HepG2 (cell line): ENCODE measurements around the gene SLC6A12. TPM values are rescaled to one million over a fixed set of nuclear protein-coding genes. Genes with fewer than 3 reads are reported as not detected.

ENCODE experiments used
- ATF1 ChIP-seq: IDR thresholded peaks from 2 replicates; pipeline ENCODE4 v1.6.1; 2016; ENCODE audit warnings: mild to moderate bottlenecking, control low read depth
- CEBPG ChIP-seq: IDR thresholded peaks from 2 replicates; pipeline ENCODE4 v1.6.1; 2016
- FOXC1 ChIP-seq: sonication (generic); formaldehyde crosslinking; IDR thresholded peaks from 2 replicates; pipeline ENCODE4 v1.8.0; 2022; ENCODE audit warnings: mild to moderate bottlenecking, missing genetic modification reagents, borderline replicate concordance
- GTF3A ChIP-seq: sonication (generic); formaldehyde crosslinking; conservative IDR thresholded peaks from 2 replicates; pipeline ENCODE4 v1.4.0; 2020; ENCODE audit warnings: mild to moderate bottlenecking, missing genetic modification reagents
- MAF1 ChIP-seq: sonication (generic); formaldehyde crosslinking; IDR thresholded peaks from 2 replicates; pipeline ENCODE4 v1.5.0; 2020; ENCODE audit warnings: missing genetic modification reagents, borderline replicate concordance
- MAX ChIP-seq: IDR thresholded peaks from 2 replicates; pipeline ENCODE4 v1.6.1; 2012; ENCODE audit warnings: inconsistent platforms
- NFKB2 ChIP-seq: sonication (generic); formaldehyde crosslinking; IDR thresholded peaks from 2 replicates; pipeline ENCODE4 v1.4.0; 2020; ENCODE audit warnings: missing genetic modification reagents, borderline replicate concordance
- NR2C2 ChIP-seq: sonication (generic); formaldehyde crosslinking; IDR thresholded peaks from 2 replicates; pipeline ENCODE4 v1.4.0; 2020; ENCODE audit warnings: missing genetic modification reagents, mild to moderate bottlenecking, moderate library complexity, borderline replicate concordance
- POLR2AphosphoS5 ChIP-seq: IDR thresholded peaks from 2 replicates; pipeline ENCODE4 v1.6.1; 2012; ENCODE audit warnings: low read depth, low read length
- TRIM24 ChIP-seq: sonication (generic); formaldehyde crosslinking; IDR thresholded peaks from 2 replicates; pipeline ENCODE4 v1.8.0; 2022; ENCODE audit warnings: mild to moderate bottlenecking, missing genetic modification reagents
- ZNF18 ChIP-seq: sonication (generic); formaldehyde crosslinking; IDR thresholded peaks from 2 replicates; pipeline ENCODE4 v1.8.0; 2022; ENCODE audit warnings: mild to moderate bottlenecking, missing genetic modification reagents; ENCODE audit not compliant: insufficient replicate concordance
- ZNF264 ChIP-seq: sonication (generic); formaldehyde crosslinking; IDR thresholded peaks from 2 replicates; pipeline ENCODE4 v1.4.0; 2020; ENCODE audit warnings: missing genetic modification reagents
- ZNF343 ChIP-seq: sonication (generic); formaldehyde crosslinking; IDR thresholded peaks from 2 replicates; pipeline ENCODE4 v1.4.0; 2020; ENCODE audit warnings: mild to moderate bottlenecking, missing genetic modification reagents
- ZNF496 ChIP-seq: sonication (generic); formaldehyde crosslinking; IDR thresholded peaks from 2 replicates; pipeline ENCODE4 v1.8.1; 2023; ENCODE audit warnings: mild to moderate bottlenecking, moderate library complexity, missing genetic modification reagents; ENCODE audit not compliant: insufficient replicate concordance
- ZNF670 ChIP-seq: sonication (generic); formaldehyde crosslinking; IDR thresholded peaks from 2 replicates; pipeline ENCODE4 v1.8.0; 2022; ENCODE audit warnings: mild to moderate bottlenecking, missing genetic modification reagents, borderline replicate concordance
- polyA plus RNA-seq, 8 experiments: library from polyadenylated mRNA; depleted of rRNA in 3 of 8; stranded (reverse) in 7 of 8; unstranded in 1 of 8; fragments of >200 nt; fragmentation: Illumina TruSeq in 4 of 8; extraction: Trizol in 4 of 8; gene quantifications; 2 replicates each; pipeline versions ENCODE4 v1.2.1 to v1.2.3, GENCODE V29; 2011 to 2016; ENCODE audit warnings: low read depth in 4 of 8, missing spikeins in 1 of 8, mixed read lengths in 1 of 8; ENCODE audit not compliant: insufficient read depth in 1 of 8
- total RNA-seq, 5 experiments: library from RNA; depleted of rRNA; stranded (reverse); fragments of >200 nt; fragmentation: Illumina TruSeq; extraction: Trizol; gene quantifications; 2 replicates each; pipeline ENCODE4 v1.2.3, GENCODE V29; 2016; ENCODE audit warnings: low read depth in 1 of 5
- TF ChIP-seq, protein P1 (sequence below): sonication (generic); formaldehyde crosslinking; IDR thresholded peaks from 2 replicates; pipeline ENCODE4 v1.4.0; 2020; ENCODE audit warnings: missing genetic modification reagents
- TF ChIP-seq, protein P2 (sequence below): IDR thresholded peaks from 2 replicates; pipeline ENCODE4 v1.6.1; 2016; ENCODE audit warnings: missing biosample characterization, missing genetic modification reagents, low read depth
- TF ChIP-seq, protein P3 (sequence below), 2 experiments: fragments of 450-650 bp in 1 of 2; sonication (generic) in 1 of 2; formaldehyde crosslinking; IDR thresholded peaks; 2 replicates each; pipeline versions ENCODE4 v1.5.0 to v1.8.0; 2020 to 2022; ENCODE audit warnings: mild to moderate bottlenecking in 1 of 2, missing genetic modification reagents in 1 of 2

SLC6A12 gene
- total and polyA plus RNA-seq, 2 of the 13 experiments (the other 11 are each of a cell fraction or from before 2014, with no cell fraction given) = 3.7 to 18.8 TPM

GRCh38 chr12:237026-237815 lies 23.3 kb upstream of the SLC6A12 start (continued):
- TF ChIP-seq, protein P1, sequence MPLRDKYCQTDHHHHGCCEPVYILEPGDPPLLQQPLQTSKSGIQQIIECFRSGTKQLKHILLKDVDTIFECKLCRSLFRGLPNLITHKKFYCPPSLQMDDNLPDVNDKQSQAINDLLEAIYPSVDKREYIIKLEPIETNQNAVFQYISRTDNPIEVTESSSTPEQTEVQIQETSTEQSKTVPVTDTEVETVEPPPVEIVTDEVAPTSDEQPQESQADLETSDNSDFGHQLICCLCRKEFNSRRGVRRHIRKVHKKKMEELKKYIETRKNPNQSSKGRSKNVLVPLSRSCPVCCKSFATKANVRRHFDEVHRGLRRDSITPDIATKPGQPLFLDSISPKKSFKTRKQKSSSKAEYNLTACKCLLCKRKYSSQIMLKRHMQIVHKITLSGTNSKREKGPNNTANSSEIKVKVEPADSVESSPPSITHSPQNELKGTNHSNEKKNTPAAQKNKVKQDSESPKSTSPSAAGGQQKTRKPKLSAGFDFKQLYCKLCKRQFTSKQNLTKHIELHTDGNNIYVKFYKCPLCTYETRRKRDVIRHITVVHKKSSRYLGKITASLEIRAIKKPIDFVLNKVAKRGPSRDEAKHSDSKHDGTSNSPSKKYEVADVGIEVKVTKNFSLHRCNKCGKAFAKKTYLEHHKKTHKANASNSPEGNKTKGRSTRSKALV (CRISPR knock-in tag) = no peak
- TF ChIP-seq GTF3A (CRISPR knock-in tag) (no peak), MAX (peak; percentile 46; the same call in 1 of the 2 replicates), TRIM24 (CRISPR knock-in tag) (peak; percentile 75; the same call in 1 of the 2 replicates), NR2C2 (CRISPR knock-in tag) (0 out of 2 replicates have a peak, but pooled peaks have one; percentile 12), CEBPG (CRISPR knock-in tag) (0 out of 2 replicates have a peak, but pooled peaks have one; percentile 30), ZNF496 (CRISPR knock-in tag) (no peak), ZNF18 (peak; percentile 34), ATF1 (no peak), POLR2AphosphoS5 (peak; percentile 40; the same call in 1 of the 2 replicates), MAF1 (no peak), ZNF670 (CRISPR knock-in tag) (no peak), FOXC1 (CRISPR knock-in tag) (peak; percentile 26; the same call in 1 of the 2 replicates), NFKB2 (CRISPR knock-in tag) (peak; percentile 27; the same call in 1 of the 2 replicates), ZNF343 (CRISPR knock-in tag) (no peak), ZNF264 (CRISPR knock-in tag) (no peak)
- TF ChIP-seq, protein P2, sequence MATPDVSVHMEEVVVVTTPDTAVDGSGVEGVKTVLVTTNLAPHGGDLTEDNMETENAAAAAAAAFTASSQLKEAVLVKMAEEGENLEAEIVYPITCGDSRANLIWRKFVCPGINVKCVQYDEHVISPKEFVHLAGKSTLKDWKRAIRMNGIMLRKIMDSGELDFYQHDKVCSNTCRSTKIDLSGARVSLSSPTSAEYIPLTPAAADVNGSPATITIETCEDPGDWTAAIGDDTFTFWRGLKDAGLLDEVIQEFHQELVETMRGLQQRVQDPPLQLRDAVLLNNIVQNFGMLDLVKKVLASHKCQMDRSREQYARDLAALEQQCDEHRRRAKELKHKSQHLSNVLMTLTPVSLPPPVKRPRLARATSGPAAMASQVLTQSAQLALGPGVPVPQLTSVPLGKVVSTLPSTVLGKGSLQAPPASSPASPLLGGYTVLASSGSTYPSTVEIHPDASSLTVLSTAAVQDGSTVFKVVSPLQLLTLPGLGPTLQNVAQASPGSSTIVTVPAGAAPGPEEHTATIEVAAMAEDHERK (CRISPR knock-in tag) = no peak
- TF ChIP-seq, protein P3, sequence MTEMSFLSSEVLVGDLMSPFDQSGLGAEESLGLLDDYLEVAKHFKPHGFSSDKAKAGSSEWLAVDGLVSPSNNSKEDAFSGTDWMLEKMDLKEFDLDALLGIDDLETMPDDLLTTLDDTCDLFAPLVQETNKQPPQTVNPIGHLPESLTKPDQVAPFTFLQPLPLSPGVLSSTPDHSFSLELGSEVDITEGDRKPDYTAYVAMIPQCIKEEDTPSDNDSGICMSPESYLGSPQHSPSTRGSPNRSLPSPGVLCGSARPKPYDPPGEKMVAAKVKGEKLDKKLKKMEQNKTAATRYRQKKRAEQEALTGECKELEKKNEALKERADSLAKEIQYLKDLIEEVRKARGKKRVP (CRISPR knock-in tag; IDR thresholded peaks at IDR 0.05) = no peak
